NCI-H446 (cell line): Measurements from ENCODE around the gene SLC12A6.
"Not testable (repeated sequence)": the region's sequence is repeated elsewhere in the genome, so short reads cannot be mapped to it uniquely, and the experiment has no call there.

ENCODE experiments used
- DNase-seq, 2 experiments: peaks; one replicate each; lab custom pipeline; 2025; lab: John Stamatoyannopoulos, UW

The SLC12A6 gene

GRCh38 chr15:34337557-34338306 lies at the start of gene SLC12A6:
Gene SLC12A6, minus strand, starts transcription at chr15:34337781. Its CDS starts 1,101 bp downstream, at chr15:34336680.
- peak; percentile 49 to 87 for DNase-seq

GRCh38 chr15:34381829-34382521 lies 44.4 kb upstream of the SLC12A6 start:
- DNase-seq = not testable (repeated sequence)

- not testable (repeated sequence) for DNase-seq
These were observed 42.9 kb upstream of the SLC12A6 start for GRCh38 chr15:34380491-34380890.

- DNase-seq = no peak
These were observed 39.3 kb upstream of the SLC12A6 start for GRCh38 chr15:34376856-34377255.

- not testable (repeated sequence) for DNase-seq
These were observed 38.0 kb upstream of the SLC12A6 start for GRCh38 chr15:34375541-34375940.

GRCh38 chr15:34374816-34375215 lies 37.2 kb upstream of the SLC12A6 start:
- DNase-seq = no peak

GRCh38 chr15:34373951-34374350 lies 36.4 kb upstream of the SLC12A6 start:
- no peak for DNase-seq

GRCh38 chr15:34370643-34371042 lies 33.1 kb upstream of the SLC12A6 start:
- no peak for DNase-seq

- DNase-seq = no peak
These were observed 32.5 kb upstream of the SLC12A6 start for GRCh38 chr15:34370129-34370528.

GRCh38 chr15:34367101-34368081 lies 29.8 kb upstream of the SLC12A6 start, which contains the start of gene LPCAT4:
Gene LPCAT4, minus strand, starts transcription at chr15:34367196. Its CDS starts 96 bp downstream, at chr15:34367100.
- peak; percentile 48 to 77 for DNase-seq

- DNase-seq = peak in 1 of 2 experiments; percentile 19
These were observed 28.9 kb upstream of the SLC12A6 start for GRCh38 chr15:34366271-34367065.

GRCh38 chr15:34365836-34366235 lies 28.3 kb upstream of the SLC12A6 start:
- DNase-seq = no peak

GRCh38 chr15:34365091-34365825 lies 27.7 kb upstream of the SLC12A6 start:
- DNase-seq = no peak

- DNase-seq = no peak
These were observed 26.5 kb upstream of the SLC12A6 start for GRCh38 chr15:34364041-34364440.

- DNase-seq = no peak
These were observed 24.6 kb upstream of the SLC12A6 start for GRCh38 chr15:34362047-34362773.

- no peak for DNase-seq
These were observed 23.7 kb upstream of the SLC12A6 start for GRCh38 chr15:34361278-34361677.

GRCh38 chr15:34360298-34360697 lies 22.7 kb upstream of the SLC12A6 start:
- DNase-seq = no peak

GRCh38 chr15:34359416-34359815 lies 21.8 kb upstream of the SLC12A6 start:
- DNase-seq = no peak

GRCh38 chr15:34358948-34359347 lies 21.4 kb upstream of the SLC12A6 start:
- DNase-seq = no peak

- DNase-seq = no peak
These were observed 20.8 kb upstream of the SLC12A6 start for GRCh38 chr15:34358367-34358766.
